ENCODE data around the gene TDRD3. TPM values are rescaled to one million over a fixed set of nuclear protein-coding genes. Genes with fewer than 3 reads are reported as not detected.

Gene TDRD3
- total RNA-seq, 1 donor from 2014 or later: 8.2 TPM

DNA sequence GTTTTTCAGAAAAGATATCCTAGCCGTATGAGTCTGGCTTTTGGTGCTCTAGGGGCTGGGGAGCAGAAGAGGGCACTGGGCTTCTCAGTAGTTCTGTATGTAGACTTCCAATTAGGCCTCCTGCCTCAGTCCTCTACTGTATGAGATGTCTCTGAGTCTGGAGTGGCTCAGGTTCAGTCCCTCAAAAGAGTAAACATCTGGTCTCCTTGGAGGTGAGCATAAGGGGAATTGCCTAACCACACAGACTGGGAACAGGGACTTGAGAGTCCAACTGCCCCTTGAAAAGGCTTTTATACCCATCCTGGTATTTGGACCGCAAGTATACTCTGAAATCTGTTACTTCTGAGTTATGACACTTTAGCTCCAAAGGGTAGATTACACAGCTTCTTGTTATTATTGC is 214.5 kb downstream of the TDRD3 start:
- H3K4me3 ChIP-seq (ENCODE audit: low read depth, low read length): no peak overlapping the region
- no peak for DNase-seq (ENCODE audit: low read depth)
- TF ChIP-seq, protein P1, sequence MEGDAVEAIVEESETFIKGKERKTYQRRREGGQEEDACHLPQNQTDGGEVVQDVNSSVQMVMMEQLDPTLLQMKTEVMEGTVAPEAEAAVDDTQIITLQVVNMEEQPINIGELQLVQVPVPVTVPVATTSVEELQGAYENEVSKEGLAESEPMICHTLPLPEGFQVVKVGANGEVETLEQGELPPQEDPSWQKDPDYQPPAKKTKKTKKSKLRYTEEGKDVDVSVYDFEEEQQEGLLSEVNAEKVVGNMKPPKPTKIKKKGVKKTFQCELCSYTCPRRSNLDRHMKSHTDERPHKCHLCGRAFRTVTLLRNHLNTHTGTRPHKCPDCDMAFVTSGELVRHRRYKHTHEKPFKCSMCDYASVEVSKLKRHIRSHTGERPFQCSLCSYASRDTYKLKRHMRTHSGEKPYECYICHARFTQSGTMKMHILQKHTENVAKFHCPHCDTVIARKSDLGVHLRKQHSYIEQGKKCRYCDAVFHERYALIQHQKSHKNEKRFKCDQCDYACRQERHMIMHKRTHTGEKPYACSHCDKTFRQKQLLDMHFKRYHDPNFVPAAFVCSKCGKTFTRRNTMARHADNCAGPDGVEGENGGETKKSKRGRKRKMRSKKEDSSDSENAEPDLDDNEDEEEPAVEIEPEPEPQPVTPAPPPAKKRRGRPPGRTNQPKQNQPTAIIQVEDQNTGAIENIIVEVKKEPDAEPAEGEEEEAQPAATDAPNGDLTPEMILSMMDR (conservative IDR thresholded peaks at IDR 0.05; ENCODE audit: low read depth, low read length): no peak

DNA sequence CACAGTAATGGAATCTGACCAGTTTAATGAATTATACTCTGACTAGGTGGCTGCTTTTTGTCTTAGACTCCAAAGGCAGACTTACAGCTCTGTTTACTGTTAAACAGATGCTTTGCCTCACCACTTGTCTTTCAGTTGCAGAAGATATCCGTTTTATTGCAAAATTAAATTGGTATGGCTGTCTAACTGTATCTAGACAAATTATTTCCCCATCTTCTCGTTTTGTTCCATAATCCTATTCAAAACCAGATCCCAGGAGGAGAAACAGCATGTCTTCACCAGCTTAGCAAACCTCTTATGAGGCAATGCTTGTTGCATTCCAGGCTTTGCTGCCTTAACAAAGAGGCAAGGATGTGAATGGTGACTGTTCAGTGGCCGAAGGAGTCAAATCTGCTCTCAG is 215.6 kb downstream of the TDRD3 start:
- TF ChIP-seq, protein P1 (conservative IDR thresholded peaks at IDR 0.05; ENCODE audit: low read depth, low read length): no peak

DNA sequence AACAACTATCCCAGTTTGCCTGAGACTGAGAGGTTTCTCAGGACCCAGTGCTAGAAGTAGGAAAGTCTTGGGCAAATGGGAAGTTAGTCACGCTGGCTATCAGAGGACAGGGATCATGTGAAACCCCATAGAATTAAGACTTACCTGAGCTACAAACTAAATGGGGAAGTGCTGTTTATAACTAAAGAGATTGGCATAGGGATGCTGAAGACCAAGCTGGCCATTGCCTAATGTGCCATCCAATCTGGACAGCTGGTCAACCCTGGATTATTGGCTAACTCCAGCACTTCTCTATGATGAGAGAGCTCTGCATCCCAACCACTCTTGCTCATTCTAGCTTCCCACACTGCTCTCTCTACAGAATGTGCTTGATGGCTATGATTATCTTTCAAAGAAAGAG is 216.1 kb downstream of the TDRD3 start:
- H3K4me3 ChIP-seq (ENCODE audit: low read depth, low read length): no peak overlapping the region
- TF ChIP-seq, protein P1 (conservative IDR thresholded peaks at IDR 0.05; ENCODE audit: low read depth, low read length): no peak
- DNase-seq (ENCODE audit: low read depth): no peak

More for the DNA sequence above, 215.6 kb downstream of the TDRD3 start:
- DNase-seq (ENCODE audit: low read depth): no peak
- H3K4me3 ChIP-seq (ENCODE audit: low read depth, low read length): no peak overlapping the region

DNA sequence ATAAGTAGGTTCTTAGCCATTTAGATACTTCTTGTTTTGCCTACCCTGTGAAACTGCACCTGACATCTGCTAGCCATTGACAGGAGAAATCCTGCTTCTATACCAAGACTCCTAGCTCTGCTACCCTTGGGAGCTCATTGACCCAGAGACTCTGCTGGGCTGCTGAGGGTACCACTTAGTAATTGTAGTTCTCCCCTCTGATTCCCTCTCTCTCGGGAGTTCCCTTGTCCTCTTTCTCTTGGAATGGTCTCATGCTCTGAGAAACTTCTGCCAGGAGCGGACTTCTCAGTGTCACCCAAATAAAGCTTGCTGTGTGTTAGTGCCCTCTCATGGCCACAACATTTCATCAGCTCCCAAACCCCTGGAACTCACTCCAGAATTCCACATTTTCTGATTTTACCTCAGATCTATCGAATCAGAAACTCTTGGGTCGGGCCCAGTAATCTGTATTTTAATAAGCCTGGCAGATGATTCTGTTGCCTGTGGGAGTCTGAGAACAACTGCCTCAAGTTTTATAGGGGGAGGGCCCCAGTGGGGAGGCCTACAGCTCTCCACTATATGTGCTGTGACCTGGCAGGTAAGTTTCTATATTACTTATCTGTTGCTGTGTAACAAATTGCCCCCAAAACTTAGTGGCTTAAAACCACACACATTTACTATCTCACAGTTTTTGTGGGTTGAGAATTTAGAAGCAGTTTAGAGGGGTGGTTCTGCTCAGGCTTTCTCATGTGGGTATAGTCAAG is 221.1 kb downstream of the TDRD3 start:
- TF ChIP-seq, protein P1 (conservative IDR thresholded peaks at IDR 0.05; ENCODE audit: low read depth, low read length): peak; percentile 72
- no peak for DNase-seq (ENCODE audit: low read depth)
- no peak overlapping the region for H3K4me3 ChIP-seq (ENCODE audit: low read depth, low read length)

DNA sequence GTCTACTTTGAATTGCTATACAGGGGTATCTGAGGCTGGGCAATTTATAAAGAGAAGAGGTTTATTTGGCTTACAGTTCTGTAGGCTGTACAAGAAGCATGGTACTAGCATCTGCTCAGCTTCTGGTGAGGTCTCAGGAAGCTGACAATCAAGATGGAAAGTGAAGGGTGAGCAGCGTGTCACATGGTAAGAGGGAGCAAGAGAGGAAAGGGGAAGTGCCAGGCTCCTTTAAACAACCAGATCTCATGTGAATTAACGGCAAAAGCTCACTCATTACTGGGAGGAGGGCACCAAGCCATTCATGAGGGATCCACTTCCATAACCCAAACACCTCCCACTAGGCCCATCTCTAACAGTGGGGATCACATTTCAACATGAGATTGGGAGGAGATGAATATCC is 222.4 kb downstream of the TDRD3 start:
- H3K4me3 ChIP-seq (ENCODE audit: low read depth, low read length): no peak overlapping the region
- TF ChIP-seq, protein P1 (conservative IDR thresholded peaks at IDR 0.05; ENCODE audit: low read depth, low read length): no peak
- DNase-seq (ENCODE audit: low read depth): no peak

DNA sequence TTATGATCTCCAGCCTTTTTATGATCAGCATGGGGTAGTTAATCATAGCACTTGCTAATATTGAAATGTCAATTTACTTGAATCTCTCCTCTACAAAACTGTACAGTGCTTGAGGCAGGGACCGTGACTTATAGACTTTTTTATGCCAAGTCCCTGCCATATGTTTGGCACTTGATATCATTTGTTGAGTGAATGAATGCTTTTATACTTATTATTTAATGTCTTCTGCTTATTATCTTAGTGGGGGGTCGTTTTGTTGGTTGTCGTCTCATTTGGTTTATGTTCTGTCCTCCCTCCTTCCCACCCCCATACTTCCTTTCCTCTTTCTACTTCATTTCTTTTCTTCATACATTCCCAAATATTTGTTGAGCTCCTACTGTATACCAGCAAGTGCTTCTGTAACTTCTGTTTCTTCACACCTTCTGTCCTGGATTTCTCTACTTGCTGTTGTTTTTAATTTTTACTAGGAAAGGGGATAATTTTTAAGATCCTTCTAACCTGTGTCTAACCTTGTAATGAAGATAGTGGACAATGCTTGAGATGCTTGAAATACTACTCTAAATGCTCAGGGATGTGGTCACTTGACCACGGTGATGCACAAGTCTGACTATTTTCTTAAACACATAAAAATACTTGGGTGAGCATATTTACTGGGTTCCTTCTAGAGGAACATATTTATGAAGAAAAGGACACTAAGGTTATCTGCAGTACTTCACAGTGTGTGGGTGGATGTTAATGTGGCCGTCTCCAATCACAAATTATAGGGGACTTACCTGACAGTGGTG is 223.8 kb downstream of the TDRD3 start:
- H3K4me3 ChIP-seq (ENCODE audit: low read depth, low read length): no peak overlapping the region
- DNase-seq (ENCODE audit: low read depth): no peak
- TF ChIP-seq, protein P1 (conservative IDR thresholded peaks at IDR 0.05; ENCODE audit: low read depth, low read length): no peak
